Measurements from ENCODE around the gene LRRN4CL.

LRRN4CL gene

DNA sequence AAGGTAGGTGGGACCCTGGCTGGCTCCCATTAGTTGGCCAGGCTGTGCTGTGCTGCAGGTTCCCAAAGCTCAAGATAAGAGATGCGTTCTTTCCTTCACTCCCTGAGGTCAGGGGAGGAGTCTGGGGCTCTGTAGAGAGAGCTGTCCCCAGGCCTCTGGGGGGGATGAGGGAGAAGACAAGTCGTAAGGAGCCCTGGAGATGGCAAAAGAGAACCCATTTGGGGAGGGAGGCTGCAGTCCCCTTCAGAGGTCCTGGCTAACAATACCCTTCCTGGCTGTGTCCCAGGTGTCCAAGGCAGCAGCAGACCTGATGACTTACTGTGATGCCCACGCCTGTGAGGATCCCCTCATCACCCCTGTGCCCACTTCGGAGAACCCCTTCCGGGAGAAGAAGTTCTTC lies 19.1 kb upstream of the LRRN4CL start:
- Histone ChIP-seq H3K4me2 (ENCODE audit: low read length) (peak overlapping the region; percentile 90), H3K4me3 (ENCODE audit: low read depth, low read length, poor library complexity, severe bottlenecking) (peak overlapping the region; percentile 63), H3K27me3 (ENCODE audit: insufficient read depth, low read length) (no peaks in the 10 kb centered on the region), H3K9me2 (ENCODE audit: low read depth, low read length) (no peaks in the 10 kb centered on the region), H3K4me1 (ENCODE audit: insufficient read depth, low read length, severe bottlenecking) (peaks cover 53% of the 10 kb centered on the region), H3K79me2 (ENCODE audit: insufficient read depth, low read length) (no peaks in the 10 kb centered on the region), H4K20me1 (ENCODE audit: insufficient read depth, low read length) (no peaks in the 10 kb centered on the region), H3K9ac (ENCODE audit: low read length) (peak overlapping the region; percentile 79), H3K36me3 (ENCODE audit: insufficient read depth, low read length) (peaks cover 49% of the 10 kb centered on the region), H3K27ac (ENCODE audit: low read depth, low read length, poor library complexity, severe bottlenecking) (peak overlapping the region; percentile 92), H2AFZ (ENCODE audit: low read length) (no peak overlapping the region), H3K9me3 (ENCODE audit: low read length) (no peaks in the 10 kb centered on the region), H3F3A (ENCODE audit: insufficient read depth, low read length) (peaks cover 17% of the 10 kb centered on the region; the same call in 1 of the 2 replicates)
- no peak for TF ChIP-seq EZH2 (IDR thresholded peaks at IDR 0.05; ENCODE audit: borderline replicate concordance, low read length)
- TF ChIP-seq, protein P1, sequence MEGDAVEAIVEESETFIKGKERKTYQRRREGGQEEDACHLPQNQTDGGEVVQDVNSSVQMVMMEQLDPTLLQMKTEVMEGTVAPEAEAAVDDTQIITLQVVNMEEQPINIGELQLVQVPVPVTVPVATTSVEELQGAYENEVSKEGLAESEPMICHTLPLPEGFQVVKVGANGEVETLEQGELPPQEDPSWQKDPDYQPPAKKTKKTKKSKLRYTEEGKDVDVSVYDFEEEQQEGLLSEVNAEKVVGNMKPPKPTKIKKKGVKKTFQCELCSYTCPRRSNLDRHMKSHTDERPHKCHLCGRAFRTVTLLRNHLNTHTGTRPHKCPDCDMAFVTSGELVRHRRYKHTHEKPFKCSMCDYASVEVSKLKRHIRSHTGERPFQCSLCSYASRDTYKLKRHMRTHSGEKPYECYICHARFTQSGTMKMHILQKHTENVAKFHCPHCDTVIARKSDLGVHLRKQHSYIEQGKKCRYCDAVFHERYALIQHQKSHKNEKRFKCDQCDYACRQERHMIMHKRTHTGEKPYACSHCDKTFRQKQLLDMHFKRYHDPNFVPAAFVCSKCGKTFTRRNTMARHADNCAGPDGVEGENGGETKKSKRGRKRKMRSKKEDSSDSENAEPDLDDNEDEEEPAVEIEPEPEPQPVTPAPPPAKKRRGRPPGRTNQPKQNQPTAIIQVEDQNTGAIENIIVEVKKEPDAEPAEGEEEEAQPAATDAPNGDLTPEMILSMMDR (IDR thresholded peaks at IDR 0.05; ENCODE audit: low read length) = no peak

GRCh38 chr11:62707277-62707861 lies 18.0 kb upstream of the LRRN4CL start, which contains the start of the genes BSCL2 and GNG3:
BSCL2 (minus strand) TSS chr11:62707424; CDS start chr11:62707195, 229 bp downstream.
GNG3 (plus strand) TSS chr11:62707676; CDS start chr11:62708296, 620 bp downstream.
- Histone ChIP-seq H3K36me3 (ENCODE audit: insufficient read depth, low read length) (peaks cover 43% of the 10 kb centered on the region), H3K4me1 (ENCODE audit: insufficient read depth, low read length, severe bottlenecking) (peaks cover 49% of the 10 kb centered on the region), H3K9me2 (ENCODE audit: low read depth, low read length) (no peaks in the 10 kb centered on the region), H3K4me2 (ENCODE audit: low read length) (peak within 1 kb of the TSS; percentile 90), H3K27ac (ENCODE audit: low read depth, low read length, poor library complexity, severe bottlenecking) (peak within 1 kb of the TSS; percentile 92), H3K79me2 (ENCODE audit: insufficient read depth, low read length) (no peaks in the 10 kb centered on the region), H3K4me3 (ENCODE audit: low read depth, low read length, poor library complexity, severe bottlenecking) (peak within 1 kb of the TSS; percentile 71), H3K9me3 (ENCODE audit: low read length) (no peaks in the 10 kb centered on the region), H3K9ac (ENCODE audit: low read length) (peak within 1 kb of the TSS; percentile 79), H3F3A (ENCODE audit: insufficient read depth, low read length) (peaks cover 7% of the 10 kb centered on the region; the same call in 1 of the 2 replicates), H2AFZ (ENCODE audit: low read length) (no peak within 1 kb of the TSS), H3K27me3 (ENCODE audit: insufficient read depth, low read length) (no peaks in the 10 kb centered on the region), H4K20me1 (ENCODE audit: insufficient read depth, low read length) (no peaks in the 10 kb centered on the region)
- TF ChIP-seq, protein P1 (IDR thresholded peaks at IDR 0.05; ENCODE audit: low read length) = no peak
- TF ChIP-seq EZH2 (IDR thresholded peaks at IDR 0.05; ENCODE audit: borderline replicate concordance, low read length) = no peak

DNA sequence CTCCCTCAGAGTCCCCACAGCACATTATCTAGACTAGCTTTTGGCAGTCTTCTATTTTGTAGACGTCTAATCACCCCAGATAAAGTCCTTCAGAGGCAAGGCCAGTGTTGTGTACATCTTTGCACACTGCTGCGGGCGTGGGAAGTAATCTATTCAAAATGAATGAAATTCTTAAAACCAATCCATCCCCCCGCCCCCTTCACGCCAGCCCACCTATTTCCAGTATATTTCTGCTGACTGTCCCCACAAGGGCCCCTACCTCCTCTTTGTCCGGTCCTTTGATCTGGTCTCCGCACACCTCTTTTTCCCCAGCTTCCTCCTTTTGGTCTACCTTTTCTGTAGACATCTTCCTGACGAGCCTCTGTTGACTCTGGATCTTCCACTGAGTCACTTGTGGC lies 17.5 kb upstream of the LRRN4CL start:
- Histone ChIP-seq H3K9me3 (ENCODE audit: low read length) (no peaks in the 10 kb centered on the region), H3K4me1 (ENCODE audit: insufficient read depth, low read length, severe bottlenecking) (peaks cover 49% of the 10 kb centered on the region), H3K36me3 (ENCODE audit: insufficient read depth, low read length) (peaks cover 44% of the 10 kb centered on the region), H3K9me2 (ENCODE audit: low read depth, low read length) (no peaks in the 10 kb centered on the region), H3K27me3 (ENCODE audit: insufficient read depth, low read length) (no peaks in the 10 kb centered on the region), H3F3A (ENCODE audit: insufficient read depth, low read length) (peaks cover 7% of the 10 kb centered on the region; the same call in 1 of the 2 replicates), H3K79me2 (ENCODE audit: insufficient read depth, low read length) (no peaks in the 10 kb centered on the region), H2AFZ (ENCODE audit: low read length) (no peak overlapping the region), H4K20me1 (ENCODE audit: insufficient read depth, low read length) (no peaks in the 10 kb centered on the region), H3K4me3 (ENCODE audit: low read depth, low read length, poor library complexity, severe bottlenecking) (peak overlapping the region; percentile 71), H3K9ac (ENCODE audit: low read length) (peak overlapping the region; percentile 66), H3K27ac (ENCODE audit: low read depth, low read length, poor library complexity, severe bottlenecking) (peak overlapping the region; percentile 92), H3K4me2 (ENCODE audit: low read length) (peak overlapping the region; percentile 90)
- TF ChIP-seq EZH2 (IDR thresholded peaks at IDR 0.05; ENCODE audit: borderline replicate concordance, low read length) = no peak
- TF ChIP-seq, protein P1 (IDR thresholded peaks at IDR 0.05; ENCODE audit: low read length) = no peak
